A673 (cell line): ENCODE measurements around the gene LRRC42. TPM values are rescaled to one million over a fixed set of nuclear protein-coding genes. Genes with fewer than 3 reads are reported as not detected.

ENCODE experiments used
- BruUV-seq: library from RNA; stranded (reverse); fragments of 400-500 nt; replicated peaks from 2 replicates; lab custom pipeline; 2021; lab: Mats Ljungman, UMichigan
- CTCF ChIA-PET: fragments of 300-600 bp; sonication (Branson Sonifier 250); formaldehyde crosslinking; loops from one replicate; lab custom pipeline; 2022; ENCODE audit warnings: antibody characterized with exemption; lab: Charles Lee
- POLR2A ChIA-PET: fragments of 300-600 bp; sonication (Branson Sonifier 250); formaldehyde crosslinking; loops from one replicate; lab custom pipeline; 2022; ENCODE audit warnings: antibody characterized with exemption; ENCODE audit not compliant: low non-redundant PET; lab: Charles Lee
- DNase-seq: peaks from one replicate; pipeline ENCODE4 v3.0.0-alpha.2; 2015; ENCODE audit warnings: low spot score
- H3K27ac ChIP-seq: fragments of 200-600 bp; sonication (generic); 2 replicates; pipeline ENCODE4 v1.5.1; 2016; ENCODE audit warnings: mixed run types, low read depth, mild to moderate bottlenecking, mixed read lengths, antibody characterized with exemption, low read length; ENCODE audit not compliant: poor library complexity, severe bottlenecking
- H3K27me3 ChIP-seq: fragments of 200-600 bp; sonication (generic); replicated peaks from 2 replicates; pipeline ENCODE4 v1.6.1; 2017; ENCODE audit warnings: mixed run types, low read depth, mild to moderate bottlenecking, mixed read lengths, antibody characterized with exemption, low read length; ENCODE audit not compliant: insufficient read depth, poor library complexity
- H3K36me3 ChIP-seq: fragments of 200-600 bp; sonication (generic); 2 replicates; pipeline ENCODE4 v1.6.1; 2016; ENCODE audit warnings: mixed run types, mild to moderate bottlenecking, mixed read lengths, antibody characterized with exemption, low read length; ENCODE audit not compliant: insufficient read depth, poor library complexity, severe bottlenecking
- H3K4me1 ChIP-seq: fragments of 200-600 bp; sonication (generic); 2 replicates; pipeline ENCODE4 v1.6.1; 2017; ENCODE audit warnings: mixed run types, mild to moderate bottlenecking, mixed read lengths, antibody characterized with exemption, low read length; ENCODE audit not compliant: insufficient read depth, poor library complexity, severe bottlenecking
- H3K4me3 ChIP-seq: fragments of 200-600 bp; sonication (generic); 2 replicates; pipeline ENCODE4 v1.5.1; 2016; ENCODE audit warnings: low read depth, mixed run types, mild to moderate bottlenecking, mixed read lengths, low read length; ENCODE audit not compliant: poor library complexity, severe bottlenecking
- H3K9me3 ChIP-seq: fragments of 200-600 bp; sonication (generic); 2 replicates; pipeline ENCODE4 v1.6.1; 2016; ENCODE audit warnings: mixed run types, low read depth, mild to moderate bottlenecking, mixed read lengths, antibody characterized with exemption, low read length; ENCODE audit not compliant: poor library complexity, severe bottlenecking
- EZH2 ChIP-seq: fragments of 200-600 bp; sonication (generic); IDR thresholded peaks from 2 replicates; pipeline ENCODE4 v1.6.1; 2017; ENCODE audit warnings: borderline replicate concordance, low read depth, mild to moderate bottlenecking, mixed read lengths, antibody characterized with exemption, low read length; ENCODE audit not compliant: poor library complexity, severe bottlenecking
- intact Hi-C: fragments of 100-400 bp; cut with micrococcal nuclease; formaldehyde crosslinking; loops from one replicate; pipeline ENCODE4 v1.10.0; 2022; ENCODE audit not compliant: unreplicated experiment
- total RNA-seq: library from RNA; stranded (reverse); gene quantifications from 2 replicates; pipeline ENCODE4 v1.2.3, GENCODE V29; 2021
- TF ChIP-seq, protein P1 (sequence below): fragments of 300-800, 200-600 bp; sonication (generic); conservative IDR thresholded peaks from 2 replicates; pipeline ENCODE4 v1.5.1; 2017; ENCODE audit warnings: low read depth, mild to moderate bottlenecking, antibody characterized with exemption, low read length, moderate library complexity, mixed read lengths

Gene LRRC42
- total RNA-seq, 1 experiment from 2014 or later: 25.8 TPM

- H3K9me3 ChIP-seq: no peaks in the 10 kb centered on the region
- no peak overlapping the region for H3K4me3 ChIP-seq
- DNase-seq: no peak
- no peaks in the 10 kb centered on the region for H3K4me1 ChIP-seq
- ChIA-PET POLR2A (no interaction called here), CTCF (no interaction called here)
- no peak overlapping the region for H3K27ac ChIP-seq
- no TSS peak for BruUV-seq
- peaks cover 9% of the 10 kb centered on the region for H3K36me3 ChIP-seq
- intact Hi-C loops: no loop called here
- TF ChIP-seq EZH2: no peak
- TF ChIP-seq, protein P1, sequence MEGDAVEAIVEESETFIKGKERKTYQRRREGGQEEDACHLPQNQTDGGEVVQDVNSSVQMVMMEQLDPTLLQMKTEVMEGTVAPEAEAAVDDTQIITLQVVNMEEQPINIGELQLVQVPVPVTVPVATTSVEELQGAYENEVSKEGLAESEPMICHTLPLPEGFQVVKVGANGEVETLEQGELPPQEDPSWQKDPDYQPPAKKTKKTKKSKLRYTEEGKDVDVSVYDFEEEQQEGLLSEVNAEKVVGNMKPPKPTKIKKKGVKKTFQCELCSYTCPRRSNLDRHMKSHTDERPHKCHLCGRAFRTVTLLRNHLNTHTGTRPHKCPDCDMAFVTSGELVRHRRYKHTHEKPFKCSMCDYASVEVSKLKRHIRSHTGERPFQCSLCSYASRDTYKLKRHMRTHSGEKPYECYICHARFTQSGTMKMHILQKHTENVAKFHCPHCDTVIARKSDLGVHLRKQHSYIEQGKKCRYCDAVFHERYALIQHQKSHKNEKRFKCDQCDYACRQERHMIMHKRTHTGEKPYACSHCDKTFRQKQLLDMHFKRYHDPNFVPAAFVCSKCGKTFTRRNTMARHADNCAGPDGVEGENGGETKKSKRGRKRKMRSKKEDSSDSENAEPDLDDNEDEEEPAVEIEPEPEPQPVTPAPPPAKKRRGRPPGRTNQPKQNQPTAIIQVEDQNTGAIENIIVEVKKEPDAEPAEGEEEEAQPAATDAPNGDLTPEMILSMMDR: no peak
- no peaks in the 10 kb centered on the region for H3K27me3 ChIP-seq
Measured at GRCh38 chr1:53954128-53954527, 8.0 kb downstream of the LRRC42 start.

DNA sequence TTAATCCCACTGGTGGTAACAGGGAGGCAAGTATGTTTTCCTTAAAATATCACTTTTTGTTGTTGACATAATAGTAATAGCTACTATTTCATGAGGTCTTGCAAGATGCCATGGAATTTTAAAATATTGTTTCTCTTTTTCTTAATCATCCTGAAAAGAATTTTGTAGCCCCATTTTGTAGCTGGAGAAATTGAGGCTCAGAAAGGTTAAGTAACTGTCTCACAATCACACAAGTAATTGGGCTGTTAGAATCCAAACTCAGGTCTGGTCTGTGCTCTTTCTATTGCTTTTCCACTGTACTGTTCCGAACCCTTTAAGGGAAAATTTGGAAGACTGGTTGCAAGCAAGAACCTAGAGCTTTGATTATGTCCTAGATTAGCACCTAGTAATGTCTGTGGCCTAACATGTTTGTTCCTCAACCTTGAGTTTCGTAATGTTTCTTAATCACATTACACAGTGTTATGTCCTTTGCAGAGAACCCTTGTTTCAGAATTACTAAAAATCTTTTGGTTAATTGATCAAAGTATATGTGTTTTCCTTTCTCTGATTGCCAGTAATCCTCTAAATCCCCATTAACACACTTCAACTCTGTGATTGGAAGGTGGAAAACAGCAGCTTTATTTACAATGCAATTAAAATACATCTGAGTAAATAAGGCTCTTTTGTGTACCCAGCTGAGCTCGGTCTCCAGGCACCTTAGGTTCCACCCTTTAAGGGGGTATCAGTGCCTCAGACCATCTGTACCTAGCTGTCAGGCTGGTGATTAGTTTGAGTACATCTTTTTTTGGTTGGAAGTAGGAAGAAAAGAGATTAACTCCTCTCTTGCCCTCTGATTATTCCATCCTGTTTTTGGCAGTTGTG is 10.4 kb downstream of the LRRC42 start:
- Histone ChIP-seq H3K27ac (peak overlapping the region; percentile 16), H3K4me1 (no peaks in the 10 kb centered on the region), H3K9me3 (no peaks in the 10 kb centered on the region), H3K36me3 (peaks cover 10% of the 10 kb centered on the region), H3K4me3 (no peak overlapping the region), H3K27me3 (no peaks in the 10 kb centered on the region)
- DNase-seq: no peak
- CTCF ChIA-PET: no interaction called here
- POLR2A ChIA-PET: no interaction called here
- intact Hi-C loops: no loop called here
- BruUV-seq: no TSS peak
- no peak for TF ChIP-seq EZH2
- TF ChIP-seq, protein P1: no peak

DNA sequence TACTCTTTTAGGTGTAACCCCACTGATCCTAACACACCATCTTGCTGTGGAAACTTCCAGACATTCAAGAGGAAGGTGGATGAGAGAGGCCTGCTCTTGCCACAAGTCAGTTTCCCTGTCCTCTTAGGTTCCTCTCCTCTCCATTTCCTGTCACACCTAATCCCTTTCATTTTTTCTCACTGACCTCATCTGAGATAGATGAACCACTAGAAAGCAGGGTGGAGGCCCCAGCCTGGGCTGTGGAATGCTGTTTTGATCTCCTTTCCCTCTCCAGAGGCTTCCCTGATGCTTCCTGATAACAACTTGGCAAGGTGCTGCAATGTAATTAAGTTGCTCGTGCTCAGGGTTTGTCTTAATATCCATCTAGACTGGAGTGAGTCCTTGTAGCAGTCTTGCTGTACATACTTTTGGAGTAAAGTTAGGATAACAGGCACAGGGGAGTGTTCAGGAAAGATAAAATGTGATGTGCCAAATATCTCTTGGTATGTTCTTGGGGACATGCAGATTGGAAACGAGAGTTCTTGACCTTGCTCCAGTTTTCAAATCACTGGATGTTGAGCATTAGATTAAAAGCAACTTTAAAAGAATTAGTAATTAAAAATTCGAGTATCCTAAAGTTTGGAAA is 11.2 kb downstream of the LRRC42 start:
- BruUV-seq: no TSS peak
- no peak overlapping the region for H3K4me3 ChIP-seq

More for the DNA sequence above, 11.2 kb downstream of the LRRC42 start:
- DNase-seq: no peak
- peak overlapping the region; percentile 16 for H3K27ac ChIP-seq
- ChIA-PET CTCF (no interaction called here), POLR2A (no interaction called here)
- no peaks in the 10 kb centered on the region for H3K4me1 ChIP-seq
- TF ChIP-seq, protein P1: no peak
- no peak for TF ChIP-seq EZH2
- no peaks in the 10 kb centered on the region for H3K9me3 ChIP-seq
- intact Hi-C loops: no loop called here
- no peaks in the 10 kb centered on the region for H3K27me3 ChIP-seq
- H3K36me3 ChIP-seq: peaks cover 17% of the 10 kb centered on the region
